Activated CD8-positive, alpha-beta memory T cell treated with anti-CD3 and anti-CD28 coated beads for 36 hours (primary cell): ENCODE measurements around the gene AFDN. TPM values are rescaled to one million over a fixed set of nuclear protein-coding genes. Genes with fewer than 3 reads are reported as not detected.

ENCODE experiments used
- CTCF ChIA-PET: fragments of 350-600 bp; sonication (Branson Sonifier 250); formaldehyde crosslinking; loops from one replicate; lab custom pipeline; 2021; ENCODE audit warnings: antibody characterized with exemption; lab: Charles Lee
- POLR2A ChIA-PET: fragments of 350-600 bp; sonication (Branson Sonifier 250); formaldehyde crosslinking; loops from one replicate; lab custom pipeline; 2021; ENCODE audit warnings: antibody characterized with exemption; lab: Charles Lee
- total RNA-seq, 2 experiments: library from RNA; stranded (reverse); gene quantifications; one replicate each; pipeline ENCODE4 v1.2.3, GENCODE V29; 2021

AFDN gene
- total RNA-seq, 2 experiments from 2014 or later = 25.5 to 29.6 TPM

- POLR2A ChIA-PET = no interaction called here
- CTCF ChIA-PET = no interaction called here
Observed at GRCh38 chr6:167898673-167899311, 72.1 kb downstream of the AFDN start.

GRCh38 chr6:167904791-167905190 is 78.1 kb downstream of the AFDN start:
- ChIA-PET CTCF (no interaction called here), POLR2A (no interaction called here)

GRCh38 chr6:167906899-167907298 is 80.2 kb downstream of the AFDN start:
- ChIA-PET CTCF (no interaction called here), POLR2A (no interaction called here)

- POLR2A ChIA-PET = no interaction called here
- CTCF ChIA-PET = no interaction called here
Observed at GRCh38 chr6:167907837-167908681, 81.3 kb downstream of the AFDN start.

GRCh38 chr6:167910007-167910406 is 83.3 kb downstream of the AFDN start:
- ChIA-PET CTCF (no interaction called here), POLR2A (no interaction called here)

- ChIA-PET POLR2A (no interaction called here), CTCF (no interaction called here)
Observed at GRCh38 chr6:167910652-167911051, 83.9 kb downstream of the AFDN start.

GRCh38 chr6:167912494-167912893 is 85.8 kb downstream of the AFDN start:
- ChIA-PET POLR2A (no interaction called here), CTCF (no interaction called here)

GRCh38 chr6:167913699-167914098 is 87.0 kb downstream of the AFDN start:
- ChIA-PET CTCF (no interaction called here), POLR2A (no interaction called here)

GRCh38 chr6:167915139-167915538 is 88.4 kb downstream of the AFDN start:
- ChIA-PET POLR2A (no interaction called here), CTCF (interaction anchor here (0.6 kb wide), 1 partner anchor 71 kb away, joined by 5 read pairs; no protein-coding TSS in a partner anchor)

GRCh38 chr6:167917551-167918154 is 90.9 kb downstream of the AFDN start:
- CTCF ChIA-PET = no interaction called here
- POLR2A ChIA-PET = no interaction called here

- ChIA-PET CTCF (no interaction called here), POLR2A (no interaction called here)
Observed at GRCh38 chr6:167918548-167919278, 92.0 kb downstream of the AFDN start.

GRCh38 chr6:167919349-167919748 is 92.6 kb downstream of the AFDN start:
- ChIA-PET CTCF (no interaction called here), POLR2A (no interaction called here)

- ChIA-PET CTCF (no interaction called here), POLR2A (no interaction called here)
Observed at GRCh38 chr6:167920165-167920564, 93.5 kb downstream of the AFDN start.

GRCh38 chr6:167921831-167922230 is 95.1 kb downstream of the AFDN start:
- CTCF ChIA-PET = no interaction called here
- POLR2A ChIA-PET = no interaction called here

GRCh38 chr6:167925026-167925425 is 98.3 kb downstream of the AFDN start:
- ChIA-PET POLR2A (no interaction called here), CTCF (no interaction called here)

- POLR2A ChIA-PET = no interaction called here
- CTCF ChIA-PET = no interaction called here
Observed at GRCh38 chr6:167927246-167927645, 100.5 kb downstream of the AFDN start.

- POLR2A ChIA-PET = no interaction called here
- CTCF ChIA-PET = no interaction called here
Observed at GRCh38 chr6:167928111-167928510, 101.4 kb downstream of the AFDN start.

GRCh38 chr6:167930295-167930694 is 103.6 kb downstream of the AFDN start:
- POLR2A ChIA-PET = no interaction called here
- CTCF ChIA-PET = no interaction called here

- CTCF ChIA-PET = no interaction called here
Observed at GRCh38 chr6:167932468-167933276, 106.0 kb downstream of the AFDN start.

More at GRCh38 chr6:167932468-167933276, 106.0 kb downstream of the AFDN start:
- POLR2A ChIA-PET = no interaction called here
